Panc1 (cell line): Measurements from ENCODE around the gene ABCC12. TPM values are rescaled to one million over a fixed set of nuclear protein-coding genes. Genes with fewer than 3 reads are reported as not detected.

ENCODE experiments used
- ATAC-seq: fragments of 200-7000 bp; cut with Tn5 transposase; 2 replicates; pipeline ENCODE4 v1.9.1; 2020; ENCODE audit warnings: mild to moderate bottlenecking, moderate library complexity
- BruUV-seq: library from RNA; stranded (reverse); fragments of 400-500 nt; replicated peaks from 2 replicates; lab custom pipeline; 2021; lab: Mats Ljungman, UMichigan
- CTCF ChIA-PET: fragments of 300-600 bp; sonication (Branson Sonifier 250); formaldehyde crosslinking; loops from one replicate; lab custom pipeline; 2022; ENCODE audit warnings: antibody characterized with exemption; lab: Charles Lee
- POLR2A ChIA-PET: fragments of 300-600 bp; sonication (Branson Sonifier 250); formaldehyde crosslinking; loops from one replicate; lab custom pipeline; 2022; ENCODE audit warnings: antibody characterized with exemption; lab: Charles Lee
- DNase-seq: peaks from one replicate; pipeline ENCODE4 v3.0.0-alpha.2; 2010; ENCODE audit warnings: low read depth, low spot score
- H3K27ac ChIP-seq: 2 replicates; pipeline ENCODE4 v1.5.1; 2011; ENCODE audit warnings: mild to moderate bottlenecking, low read length, inconsistent platforms
- H3K27me3 ChIP-seq: fragments of 200-500 bp; sonication (Bioruptor generic); 2 replicates; pipeline ENCODE4 v1.6.0; 2014; ENCODE audit warnings: low read length, inconsistent platforms; ENCODE audit not compliant: control insufficient read depth, insufficient read depth
- H3K36me3 ChIP-seq: fragments of 200-500 bp; sonication (Bioruptor generic); 2 replicates; pipeline ENCODE4 v1.5.1; 2014; ENCODE audit warnings: inconsistent platforms, mild to moderate bottlenecking, low read length, moderate library complexity; ENCODE audit not compliant: control insufficient read depth, insufficient read depth
- H3K4me1 ChIP-seq: 2 replicates; pipeline ENCODE4 v1.5.1; 2011; ENCODE audit warnings: inconsistent platforms, mild to moderate bottlenecking, low read length, moderate library complexity; ENCODE audit not compliant: control insufficient read depth, insufficient read depth
- H3K4me3 ChIP-seq, 2 experiments: 2 replicates each; pipeline ENCODE4 v1.5.1; 2011 to 2012; ENCODE audit warnings: low read depth in 2 of 2, low read length in 2 of 2, mild to moderate bottlenecking in 2 of 2, inconsistent platforms in 1 of 2, moderate library complexity in 1 of 2
- H3K9me3 ChIP-seq: fragments of 200-500 bp; sonication (Bioruptor generic); 2 replicates; pipeline ENCODE4 v1.5.1; 2014; ENCODE audit warnings: low read depth, mild to moderate bottlenecking, inconsistent platforms, low read length, moderate library complexity; ENCODE audit not compliant: control insufficient read depth, insufficient read depth
- CTCF ChIP-seq: fragments of 450-650 bp; IDR thresholded peaks from 2 replicates; pipeline ENCODE4 v1.5.1; 2017; ENCODE audit warnings: mild to moderate bottlenecking
- POLR2AphosphoS5 ChIP-seq: IDR thresholded peaks from 2 replicates; pipeline ENCODE4 v1.6.1; 2012; ENCODE audit warnings: mild to moderate bottlenecking, low read depth, low read length, moderate library complexity
- REST ChIP-seq, 2 experiments: IDR thresholded peaks; 2 replicates each; pipeline ENCODE4 v1.6.1; 2011 to 2012; ENCODE audit warnings: low read depth in 2 of 2, control low read depth in 1 of 2, low read length in 1 of 2, mild to moderate bottlenecking in 1 of 2, moderate library complexity in 1 of 2; ENCODE audit not compliant: insufficient read depth in 1 of 2
- SIN3A ChIP-seq: IDR thresholded peaks from 2 replicates; pipeline ENCODE4 v1.6.1; 2012; ENCODE audit warnings: low read depth, mild to moderate bottlenecking, low read length, moderate library complexity, borderline replicate concordance; ENCODE audit not compliant: insufficient read depth
- TCF7L2 ChIP-seq: IDR thresholded peaks from 2 replicates; pipeline ENCODE4 v1.6.1; 2011; ENCODE audit warnings: mild to moderate bottlenecking, low read depth, low read length, inconsistent platforms
- in situ Hi-C: cut with HindIII; loops from 2 replicates; pipeline ENCODE4 v1.10.0; 2016; ENCODE audit warnings: low sequenced_read_pairs, low pct_unique_long_range_greater_than_20kb
- intact Hi-C: fragments of 100-400 bp; cut with micrococcal nuclease; formaldehyde crosslinking; loops from one replicate; pipeline ENCODE4 v1.10.0; 2022; ENCODE audit not compliant: unreplicated experiment
- total RNA-seq: library from RNA; stranded (reverse); gene quantifications from one replicate; pipeline ENCODE4 v1.2.1, GENCODE V29; 2021; ENCODE audit not compliant: unreplicated experiment

ABCC12 gene
- total RNA-seq, 1 experiment from 2014 or later = not detected

GRCh38 chr16:48162839-48163410 lies 7.1 kb upstream of the ABCC12 start:
- DNase-seq (no peak), ATAC-seq (no peak)
- Histone ChIP-seq H3K27ac (no peak overlapping the region), H3K9me3 (no peaks in the 10 kb centered on the region), H3K36me3 (no peaks in the 10 kb centered on the region), H3K4me1 (peaks cover 7% of the 10 kb centered on the region), H3K27me3 (no peaks in the 10 kb centered on the region), H3K4me3 (no peak overlapping the region)
- intact Hi-C loops = no loop called here
- POLR2A ChIA-PET = interaction anchor here (0.6 kb wide), 1 partner anchor 708 kb away, joined by 3 read pairs; no protein-coding TSS in a partner anchor
- BruUV-seq = no TSS peak
- CTCF ChIA-PET = no interaction called here
- in situ Hi-C loops = no loop called here
- TF ChIP-seq POLR2AphosphoS5 (no peak), REST (IDR thresholded peaks at IDR 0.05; ENCODE audit: insufficient read depth in 1 of 2, low read depth in 2 of 2, low read length in 1 of 2) (no peak), SIN3A (no peak), TCF7L2 (no peak), CTCF (no peak)

GRCh38 chr16:48161906-48162305 lies 6.1 kb upstream of the ABCC12 start:
- Histone ChIP-seq H3K9me3 (no peaks in the 10 kb centered on the region), H3K36me3 (no peaks in the 10 kb centered on the region), H3K27ac (0 out of 2 replicates have a peak overlapping the region, but pooled peaks have one; percentile 12), H3K4me3 (no peak overlapping the region), H3K27me3 (no peaks in the 10 kb centered on the region), H3K4me1 (peaks cover 7% of the 10 kb centered on the region)
- ATAC-seq (no peak), DNase-seq (no peak)
- CTCF ChIA-PET = interaction anchor here (0.5 kb wide), 1 partner anchor 446 kb away, joined by 3 read pairs; no protein-coding TSS in a partner anchor
- intact Hi-C loops (no loop called here), in situ Hi-C loops (no loop called here)
- POLR2A ChIA-PET = no interaction called here
- no TSS peak for BruUV-seq
- TF ChIP-seq REST (IDR thresholded peaks at IDR 0.05; ENCODE audit: insufficient read depth in 1 of 2, low read depth in 2 of 2, low read length in 1 of 2) (no peak), CTCF (no peak), POLR2AphosphoS5 (no peak), SIN3A (no peak), TCF7L2 (no peak)
